Gastrocnemius medialis (tissue), 4 donors: ENCODE data around the gene WNK2. TPM values are rescaled to one million over a fixed set of nuclear protein-coding genes. Genes with fewer than 3 reads are reported as not detected.
A peak's percentile ranks its signal among the peaks of the same experiment; 100 is the strongest.

Experiments
- ATAC-seq, 2 donors: fragments of 150-250 bp; one replicate each; pipeline ENCODE4 v1.9.1; 2016
- DNase-seq, 2 donors: peaks; one replicate each; pipeline ENCODE4 v3.0.0-alpha.2; 2019
- H3K27ac ChIP-seq, 4 donors: fragments of 200-600 bp; sonication (generic); 1 replicate in 1 of 4; 2 replicates in 3 of 4; pipeline ENCODE4 v1.5.1; 2016 to 2018; ENCODE audit warnings: mild to moderate bottlenecking in 2 of 4, moderate library complexity in 1 of 4
- H3K27me3 ChIP-seq, 3 donors: fragments of 200-600 bp; sonication (generic) in 2 of 3; 1 replicate in 1 of 3; 2 replicates in 2 of 3; pipeline versions ENCODE4 v1.5.1 to v1.6.0; 2016 to 2019; ENCODE audit warnings: mild to moderate bottlenecking in 1 of 3, moderate library complexity in 1 of 3
- H3K36me3 ChIP-seq, 2 donors: fragments of 200-600 bp; sonication (generic) in 1 of 2; one replicate each; pipeline ENCODE4 v1.5.1; 2017 to 2018
- H3K4me1 ChIP-seq, 2 donors: fragments of 200-600 bp; sonication (generic) in 1 of 2; one replicate each; pipeline ENCODE4 v1.5.1; 2016 to 2017; ENCODE audit warnings: mild to moderate bottlenecking in 2 of 2
- H3K4me3 ChIP-seq, 4 donors: fragments of 200-600 bp; sonication (generic) in 3 of 4; 1 replicate in 1 of 4; 2 replicates in 3 of 4; pipeline ENCODE4 v1.5.1; 2016 to 2019; ENCODE audit warnings: mild to moderate bottlenecking in 2 of 4
- H3K9me3 ChIP-seq, 3 donors: fragments of 200-600 bp; sonication (generic) in 2 of 3; 1 replicate in 1 of 3; 2 replicates in 2 of 3; pipeline ENCODE4 v1.5.1; 2016 to 2019
- CTCF ChIP-seq, 5 experiments: fragments of 450-650 bp in 3 of 5; fragments of 200-600 bp in 2 of 5; sonication (generic) in 2 of 5; IDR thresholded peaks in 4 of 5; conservative IDR thresholded peaks in 1 of 5; 1 replicate in 4 of 5; 2 replicates in 1 of 5; pipeline ENCODE4 v1.5.1; 2016 to 2019; ENCODE audit warnings: antibody characterized with exemption in 5 of 5, mild to moderate bottlenecking in 3 of 5, moderate library complexity in 3 of 5
- POLR2A ChIP-seq, 2 donors: fragments of 450-650 bp; IDR thresholded peaks; one replicate each; pipeline ENCODE4 v1.6.1; 2017; ENCODE audit warnings: antibody characterized with exemption in 2 of 2, mild to moderate bottlenecking in 2 of 2, moderate library complexity in 2 of 2
- in situ Hi-C, 4 donors: fragments of 200-750 bp; cut with MboI; loops; one replicate each; pipeline versions ENCODE4 v1.15.0 to v1.8.0; 2017; ENCODE audit warnings: low sequenced_read_pairs in 4 of 4
- intact Hi-C: fragments of 100-400 bp; cut with DNase I; formaldehyde crosslinking; loops from one replicate; pipeline ENCODE4 v1.15.1; 2023; ENCODE audit warnings: low total_unique reads
- total RNA-seq, 4 donors: library from RNA; depleted of rRNA; stranded (reverse); fragments of >200 nt; gene quantifications; one replicate each; pipeline versions ENCODE4 v1.1.0 to v1.2.3, GENCODE V29; 2016

The WNK2 gene
- total RNA-seq, 4 donors from 2014 or later: 11.3 to 43.0 (median 24.7) TPM

DNA sequence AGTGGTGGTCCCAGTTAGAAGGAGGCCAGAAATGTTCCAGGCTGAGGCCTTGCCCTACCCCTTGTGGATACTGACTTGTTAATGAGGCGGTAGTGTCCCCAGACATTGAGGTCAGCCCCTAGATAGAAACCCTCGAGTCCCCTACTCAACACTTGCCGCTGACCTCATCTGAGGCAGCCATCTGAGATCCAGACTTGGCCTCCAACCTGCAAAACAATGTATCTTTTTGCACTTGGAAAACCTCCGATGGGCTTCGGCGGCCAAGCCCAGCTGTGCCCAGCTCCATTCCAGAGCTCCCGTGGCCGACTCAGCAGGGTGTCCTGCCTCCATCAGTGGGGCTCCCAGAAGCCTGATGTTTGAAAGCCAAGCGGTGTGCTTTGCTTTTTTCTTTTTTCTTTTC, 122.1 kb downstream of the WNK2 start:
- in situ Hi-C loops: loop anchor here in 3 of 4 donors (5.0 to 25.0 kb wide), 3 partner anchors 141 to 256 kb away; no protein-coding TSS in a partner anchor
- H3K27ac ChIP-seq: peak overlapping the region; percentile 80 to 93 (median 84)

DNA sequence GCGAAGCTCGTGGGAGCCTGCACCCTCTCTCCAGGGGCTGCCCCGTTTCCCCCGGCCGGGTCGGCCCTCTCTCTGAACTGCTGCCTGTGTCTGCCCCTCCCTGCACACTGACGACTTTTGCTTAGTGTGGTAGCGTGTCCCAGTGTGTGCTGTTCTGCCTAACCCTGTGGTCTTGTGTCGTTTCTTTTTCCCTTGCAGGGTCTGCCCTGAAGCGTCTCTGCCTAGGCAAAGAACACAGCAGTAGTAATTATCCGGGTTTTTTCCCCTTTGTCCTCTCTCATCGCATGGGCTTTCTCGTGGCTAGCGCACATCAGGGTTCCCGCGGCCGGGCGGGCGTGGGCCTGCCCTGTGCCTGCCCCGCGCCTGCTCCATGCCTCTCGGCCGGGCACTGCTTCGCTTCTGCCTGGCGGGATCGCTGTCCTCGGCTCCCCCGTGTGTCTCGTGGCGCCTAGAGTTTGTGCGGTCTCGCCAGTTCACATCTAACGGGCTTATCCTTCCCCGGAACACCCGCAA, 122.7 kb downstream of the WNK2 start:
- H3K4me3 ChIP-seq: no peak overlapping the region
- no peaks in the 10 kb centered on the region for H3K36me3 ChIP-seq
- DNase-seq (no peak), ATAC-seq (no peak)
- intact Hi-C loops (no loop called here), in situ Hi-C loops (loop anchor here in 3 of 4 donors (5.0 to 25.0 kb wide), 3 partner anchors 142 to 256 kb away; no protein-coding TSS in a partner anchor)
- no peaks in the 10 kb centered on the region for H3K9me3 ChIP-seq
- TF ChIP-seq POLR2A (IDR thresholded peaks at IDR 0.05) (no peak), CTCF (IDR thresholded peaks at IDR 0.05 in 4 of 5, conservative IDR thresholded peaks at IDR 0.05 in 1 of 5) (no peak)
- H3K27me3 ChIP-seq: no peaks in the 10 kb centered on the region
- H3K27ac ChIP-seq: peak overlapping the region; percentile 80 to 93 (median 84)
- H3K4me1 ChIP-seq: peaks cover 30 to 47% of the 10 kb centered on the region in 2 donors

More for the DNA sequence above, 122.1 kb downstream of the WNK2 start:
- TF ChIP-seq CTCF (IDR thresholded peaks at IDR 0.05 in 4 of 5, conservative IDR thresholded peaks at IDR 0.05 in 1 of 5): no peak
- TF ChIP-seq POLR2A (IDR thresholded peaks at IDR 0.05): no peak
- Histone ChIP-seq H3K4me3 (peak overlapping the region in 3 of 4 donors; percentile 1 to 41 (median 29)), H3K9me3 (no peaks in the 10 kb centered on the region), H3K4me1 (peaks cover 35 to 53% of the 10 kb centered on the region in 2 donors), H3K27me3 (no peaks in the 10 kb centered on the region), H3K36me3 (no peaks in the 10 kb centered on the region)
- peak; percentile 9 to 31 for ATAC-seq
- intact Hi-C loops: no loop called here
- DNase-seq: no peak

- TF ChIP-seq POLR2A (IDR thresholded peaks at IDR 0.05) (no peak), CTCF (IDR thresholded peaks at IDR 0.05 in 4 of 5, conservative IDR thresholded peaks at IDR 0.05 in 1 of 5) (no peak)
- no peaks in the 10 kb centered on the region for H3K27me3 ChIP-seq
- no peak overlapping the region for H3K4me3 ChIP-seq
- DNase-seq: no peak
- H3K27ac ChIP-seq: no peak overlapping the region
- H3K4me1 ChIP-seq: peaks cover 27 to 41% of the 10 kb centered on the region in 2 donors
- H3K9me3 ChIP-seq: no peaks in the 10 kb centered on the region
- no peaks in the 10 kb centered on the region for H3K36me3 ChIP-seq
- in situ Hi-C loops (loop anchor here in 3 of 4 donors (5.0 to 25.0 kb wide), 3 partner anchors 143 to 255 kb away; no protein-coding TSS in a partner anchor), intact Hi-C loops (no loop called here)
- ATAC-seq: no peak
Observed at GRCh38 chr9:93307468-93308157, 123.7 kb downstream of the WNK2 start.

DNA sequence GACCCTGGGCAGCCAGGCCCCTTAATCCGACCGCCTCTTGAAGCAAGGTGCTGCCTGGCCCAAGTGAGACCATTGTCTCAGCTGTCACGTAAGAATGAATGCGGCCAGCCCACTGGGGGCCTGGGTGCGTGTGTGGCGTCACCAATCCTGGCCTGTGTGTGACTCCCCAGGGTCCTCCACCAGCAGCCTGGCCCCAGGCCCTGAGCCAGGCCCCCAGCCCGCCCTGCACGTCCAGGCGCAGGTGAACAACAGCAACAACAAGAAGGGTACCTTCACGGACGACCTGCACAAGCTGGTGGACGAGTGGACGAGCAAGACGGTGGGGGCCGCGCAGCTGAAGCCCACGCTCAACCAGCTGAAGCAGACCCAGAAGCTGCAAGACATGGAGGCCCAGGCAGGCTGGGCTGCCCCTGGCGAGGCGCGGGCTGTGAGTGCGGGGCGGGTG, 124.2 kb downstream of the WNK2 start:
- no peak overlapping the region for H3K4me3 ChIP-seq
- TF ChIP-seq CTCF (IDR thresholded peaks at IDR 0.05 in 4 of 5, conservative IDR thresholded peaks at IDR 0.05 in 1 of 5) (no peak), POLR2A (IDR thresholded peaks at IDR 0.05) (no peak)
- no peaks in the 10 kb centered on the region for H3K36me3 ChIP-seq
- ATAC-seq (no peak), DNase-seq (no peak)
- no peaks in the 10 kb centered on the region for H3K9me3 ChIP-seq
- no peak overlapping the region for H3K27ac ChIP-seq
- H3K27me3 ChIP-seq: no peaks in the 10 kb centered on the region
- in situ Hi-C loops (loop anchor here in 3 of 4 donors (5.0 to 25.0 kb wide), 3 partner anchors 143 to 254 kb away; no protein-coding TSS in a partner anchor), intact Hi-C loops (no loop called here)
- peaks cover 27 to 37% of the 10 kb centered on the region in 2 donors for H3K4me1 ChIP-seq
